Measurements from ENCODE around the gene SOAT1. TPM values are rescaled to one million over a fixed set of nuclear protein-coding genes. Genes with fewer than 3 reads are reported as not detected.

SOAT1 gene
- total and polyA plus RNA-seq, 8 donors, result 2.9 to 179 (median 6.6) TPM

- Histone ChIP-seq H3K27ac (no peak overlapping the region), H3K9me3 (no peaks in the 10 kb centered on the region), H3K27me3 (no peaks in the 10 kb centered on the region), H3K36me3 (peaks cover 0 to 49% (median 35%) of the 10 kb centered on the region in 4 donors), H3K4me3 (no peak overlapping the region), H3K4me1 (peaks cover 0 to 8% (median 4%) of the 10 kb centered on the region in 4 donors)
- TF ChIP-seq CTCF (IDR thresholded peaks at IDR 0.05) (no peak), EP300 (IDR thresholded peaks at IDR 0.05) (no peak), POLR2AphosphoS5 (IDR thresholded peaks at IDR 0.05) (no peak), POLR2A (IDR thresholded peaks at IDR 0.05) (no peak)
- intact Hi-C loops (cut with DNase I; ENCODE audit: low total_unique reads), result no loop called here
- WGBS, 5 donors, result 52 to 59% (median 53%) methylated on average over 3 of the region's 3 CpGs
- DNase-seq, result peak in 1 of 2 donors; percentile 7
Observed at GRCh38 chr1:179322557-179322956, 29.0 kb downstream of the SOAT1 start.

- Histone ChIP-seq H3K27ac (no peak overlapping the region), H3K36me3 (peaks cover 0 to 49% (median 33%) of the 10 kb centered on the region in 4 donors), H3K4me1 (peaks cover 0 to 13% (median 4%) of the 10 kb centered on the region in 4 donors), H3K4me3 (no peak overlapping the region), H3K9me3 (no peaks in the 10 kb centered on the region), H3K27me3 (no peaks in the 10 kb centered on the region)
- TF ChIP-seq POLR2AphosphoS5 (IDR thresholded peaks at IDR 0.05), result no peak
- TF ChIP-seq POLR2A (IDR thresholded peaks at IDR 0.05), result no peak
- TF ChIP-seq EP300 (IDR thresholded peaks at IDR 0.05), result no peak
- no peak for TF ChIP-seq CTCF (IDR thresholded peaks at IDR 0.05)
- 80 to 83% (median 81%) methylated on average over 4 of the region's 4 CpGs for WGBS, 5 donors
- intact Hi-C loops (cut with DNase I; ENCODE audit: low total_unique reads), result no loop called here
- DNase-seq, result no peak
Observed at GRCh38 chr1:179323436-179323835, 29.8 kb downstream of the SOAT1 start.

- H3K9me3 ChIP-seq, result peaks cover 0 to 9% (median 2%) of the 10 kb centered on the region in 4 donors
Observed at GRCh38 chr1:179325836-179326235, 32.2 kb downstream of the SOAT1 start.

GRCh38 chr1:179326746-179327145 is 33.1 kb downstream of the SOAT1 start:
- intact Hi-C loops (cut with DNase I; ENCODE audit: low total_unique reads), result no loop called here

More at GRCh38 chr1:179325836-179326235, 32.2 kb downstream of the SOAT1 start:
- 60 to 95% (median 77%) methylated on average over 2 of the region's 2 CpGs for WGBS, 5 donors
- no peak overlapping the region for H3K27ac ChIP-seq
- H3K4me1 ChIP-seq, result peaks cover 0 to 15% (median 4%) of the 10 kb centered on the region in 4 donors
- peaks cover 0 to 42% (median 26%) of the 10 kb centered on the region in 4 donors for H3K36me3 ChIP-seq
- intact Hi-C loops (cut with DNase I; ENCODE audit: low total_unique reads), result no loop called here
- DNase-seq, result no peak
- H3K4me3 ChIP-seq, result no peak overlapping the region
- TF ChIP-seq POLR2A (IDR thresholded peaks at IDR 0.05) (no peak), EP300 (IDR thresholded peaks at IDR 0.05) (no peak), CTCF (IDR thresholded peaks at IDR 0.05) (no peak), POLR2AphosphoS5 (IDR thresholded peaks at IDR 0.05) (no peak)
- H3K27me3 ChIP-seq, result no peaks in the 10 kb centered on the region

More at GRCh38 chr1:179326746-179327145, 33.1 kb downstream of the SOAT1 start:
- no peak for TF ChIP-seq POLR2A (IDR thresholded peaks at IDR 0.05)
- no peak for TF ChIP-seq POLR2AphosphoS5 (IDR thresholded peaks at IDR 0.05)
- no peak for TF ChIP-seq EP300 (IDR thresholded peaks at IDR 0.05)
- no peak for TF ChIP-seq CTCF (IDR thresholded peaks at IDR 0.05)
- Histone ChIP-seq H3K36me3 (peaks cover 0 to 32% (median 22%) of the 10 kb centered on the region in 4 donors), H3K27me3 (no peaks in the 10 kb centered on the region), H3K4me1 (peaks cover 0 to 15% (median 7%) of the 10 kb centered on the region in 4 donors), H3K4me3 (no peak overlapping the region), H3K9me3 (peaks cover 0 to 9% (median 2%) of the 10 kb centered on the region in 4 donors), H3K27ac (no peak overlapping the region)
- 91 to 97% (median 96%) methylated on average over 3 of the region's 3 CpGs for WGBS, 5 donors
- DNase-seq, result no peak

Data from stomach (tissue), 9 donors.